Neural cell (in vitro differentiated cells): ENCODE measurements around the gene TSPAN32. TPM values are rescaled to one million over a fixed set of nuclear protein-coding genes. Genes with fewer than 3 reads are reported as not detected.

Experiments used
- H2AFZ ChIP-seq: fragments of 200-600, 300-800 bp; sonication (generic), shearing (Covaris generic); 2 replicates; pipeline ENCODE4 v1.6.0; 2014; ENCODE audit warnings: low read depth, mild to moderate bottlenecking, antibody characterized with exemption, low read length, moderate library complexity
- H3F3A ChIP-seq: fragments of 200-600 bp; shearing (Covaris generic); 2 replicates; pipeline ENCODE4 v1.6.1; 2016; ENCODE audit warnings: mild to moderate bottlenecking, moderate library complexity, mixed read lengths, antibody characterized with exemption, low read length; ENCODE audit not compliant: insufficient read depth, poor library complexity, severe bottlenecking
- H3K27ac ChIP-seq: fragments of 200-600, 300-800 bp; sonication (generic), shearing (Covaris generic); 2 replicates; pipeline ENCODE4 v1.5.1; 2014; ENCODE audit warnings: mild to moderate bottlenecking, low read length, moderate library complexity
- H3K27me3 ChIP-seq: fragments of 300-800, 200-600 bp; sonication (generic), shearing (Covaris generic); 2 replicates; pipeline ENCODE4 v1.6.0; 2014; ENCODE audit warnings: mild to moderate bottlenecking, low read depth, low read length, moderate library complexity; ENCODE audit not compliant: insufficient read depth
- H3K36me3 ChIP-seq: fragments of 300-800, 200-600 bp; sonication (generic), shearing (Covaris generic); 2 replicates; pipeline ENCODE4 v1.5.1; 2014; ENCODE audit warnings: mild to moderate bottlenecking, antibody characterized with exemption, low read length, moderate library complexity; ENCODE audit not compliant: insufficient read depth
- H3K4me2 ChIP-seq: fragments of 300-800, 200-600 bp; sonication (generic), shearing (Covaris generic); 2 replicates; pipeline ENCODE4 v1.6.0; 2014; ENCODE audit warnings: mild to moderate bottlenecking, low read length
- H3K4me3 ChIP-seq: fragments of 300-800, 200-600 bp; sonication (generic), shearing (Covaris generic); 2 replicates; pipeline ENCODE4 v1.5.1; 2014; ENCODE audit warnings: mild to moderate bottlenecking, low read length, moderate library complexity
- H3K79me2 ChIP-seq: fragments of 200-600 bp; shearing (Covaris generic); replicated peaks from 2 replicates; pipeline ENCODE4 v1.6.0; 2014; ENCODE audit warnings: mild to moderate bottlenecking, low read length, moderate library complexity; ENCODE audit not compliant: insufficient read depth
- H3K9ac ChIP-seq: fragments of 300-800, 200-600 bp; sonication (generic), shearing (Covaris generic); 2 replicates; pipeline ENCODE4 v1.6.1; 2016; ENCODE audit warnings: mild to moderate bottlenecking, low read length, mixed read lengths
- H3K9me2 ChIP-seq: fragments of 200-600 bp; shearing (Covaris generic); 2 replicates; pipeline ENCODE4 v1.6.1; 2016; ENCODE audit warnings: mild to moderate bottlenecking, low read length, mixed read lengths; ENCODE audit not compliant: insufficient read depth
- H3K9me3 ChIP-seq: fragments of 200-600, 300-800 bp; sonication (generic), shearing (Covaris generic); 2 replicates; pipeline ENCODE4 v1.6.1; 2016; ENCODE audit warnings: mild to moderate bottlenecking, mixed run types, low read length, moderate library complexity, mixed read lengths
- H4K20me1 ChIP-seq: fragments of 200-600 bp; shearing (Covaris generic); 2 replicates; pipeline ENCODE4 v1.6.1; 2016; ENCODE audit warnings: mild to moderate bottlenecking, mixed run types; ENCODE audit not compliant: insufficient read depth
- CTCF ChIP-seq: fragments of 450-650 bp; IDR thresholded peaks from 2 replicates; pipeline ENCODE4 v1.5.1; 2014; ENCODE audit warnings: antibody characterized with exemption, mild to moderate bottlenecking, moderate library complexity; ENCODE audit not compliant: poor library complexity, severe bottlenecking
- MXI1 ChIP-seq: fragments of 450-650 bp; conservative IDR thresholded peaks from 2 replicates; pipeline ENCODE4 v1.6.1; 2014; ENCODE audit warnings: antibody characterized with exemption, mild to moderate bottlenecking; ENCODE audit not compliant: poor library complexity, severe bottlenecking
- RAD21 ChIP-seq: fragments of 450-650 bp; conservative IDR thresholded peaks from 2 replicates; pipeline ENCODE4 v1.6.1; 2014; ENCODE audit warnings: antibody characterized with exemption, mild to moderate bottlenecking, moderate library complexity
- SMC3 ChIP-seq: fragments of 450-650 bp; conservative IDR thresholded peaks from 2 replicates; pipeline ENCODE4 v1.6.1; 2014; ENCODE audit warnings: antibody characterized with exemption, mild to moderate bottlenecking, moderate library complexity; ENCODE audit not compliant: poor library complexity
- TAF1 ChIP-seq: IDR thresholded peaks from 2 replicates; pipeline ENCODE4 v1.6.1; 2012; ENCODE audit warnings: low read depth
- polyA plus RNA-seq: library from polyadenylated mRNA; depleted of rRNA; stranded (reverse); fragments of >200 nt; gene quantifications from 2 replicates; pipeline ENCODE4 v1.2.3, GENCODE V29; 2014

The TSPAN32 gene
- polyA plus RNA-seq, 1 donor from 2014 or later: not detected

DNA sequence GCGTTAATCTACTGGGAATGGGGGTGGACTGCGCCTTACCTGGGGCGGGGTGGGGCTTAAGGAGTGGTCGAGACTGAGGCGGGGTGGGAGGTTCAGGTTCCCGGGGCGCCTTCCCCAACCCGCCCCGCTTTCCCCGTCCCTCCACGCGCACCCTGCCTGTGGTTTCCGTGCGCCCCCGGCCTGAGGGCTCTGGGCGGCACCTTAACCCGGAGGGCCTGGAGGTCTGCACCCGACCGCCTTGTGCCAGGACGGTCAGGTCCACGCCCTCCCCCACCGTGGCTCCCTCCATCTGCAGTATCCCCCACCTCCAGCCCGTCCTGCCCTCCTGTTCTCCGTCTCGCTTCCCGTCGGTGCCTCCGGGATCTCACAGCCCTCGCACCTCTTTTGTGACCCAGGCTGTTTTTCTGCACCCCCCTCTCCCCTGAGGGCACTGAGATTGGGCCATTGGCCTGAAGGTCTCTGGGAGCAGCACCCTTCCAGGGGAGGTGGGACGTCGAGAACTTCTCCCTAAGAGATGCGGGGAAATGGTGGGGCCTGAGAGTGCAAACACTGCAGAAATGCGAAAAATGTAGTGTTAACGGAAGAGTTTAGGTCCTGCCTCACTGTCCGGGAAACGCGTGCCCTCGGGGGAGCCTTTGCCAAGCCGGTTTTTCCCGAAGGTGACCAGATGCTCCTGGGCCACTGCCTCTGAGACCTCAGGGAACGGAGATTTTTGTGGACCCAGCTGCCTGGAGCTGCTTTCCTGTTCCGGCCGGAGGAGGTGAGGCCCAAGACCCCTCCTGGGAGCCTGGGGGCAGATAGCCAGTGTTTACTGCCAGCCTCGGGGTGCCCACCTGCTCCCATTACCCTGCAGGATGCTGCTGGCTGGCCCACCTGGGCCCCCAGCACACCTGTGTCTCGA is 30.2 kb upstream of the TSPAN32 start:
- H3K27ac ChIP-seq: no peak overlapping the region
- H3K9ac ChIP-seq: no peak overlapping the region
- H3K27me3 ChIP-seq: peaks cover 60% of the 10 kb centered on the region

DNA sequence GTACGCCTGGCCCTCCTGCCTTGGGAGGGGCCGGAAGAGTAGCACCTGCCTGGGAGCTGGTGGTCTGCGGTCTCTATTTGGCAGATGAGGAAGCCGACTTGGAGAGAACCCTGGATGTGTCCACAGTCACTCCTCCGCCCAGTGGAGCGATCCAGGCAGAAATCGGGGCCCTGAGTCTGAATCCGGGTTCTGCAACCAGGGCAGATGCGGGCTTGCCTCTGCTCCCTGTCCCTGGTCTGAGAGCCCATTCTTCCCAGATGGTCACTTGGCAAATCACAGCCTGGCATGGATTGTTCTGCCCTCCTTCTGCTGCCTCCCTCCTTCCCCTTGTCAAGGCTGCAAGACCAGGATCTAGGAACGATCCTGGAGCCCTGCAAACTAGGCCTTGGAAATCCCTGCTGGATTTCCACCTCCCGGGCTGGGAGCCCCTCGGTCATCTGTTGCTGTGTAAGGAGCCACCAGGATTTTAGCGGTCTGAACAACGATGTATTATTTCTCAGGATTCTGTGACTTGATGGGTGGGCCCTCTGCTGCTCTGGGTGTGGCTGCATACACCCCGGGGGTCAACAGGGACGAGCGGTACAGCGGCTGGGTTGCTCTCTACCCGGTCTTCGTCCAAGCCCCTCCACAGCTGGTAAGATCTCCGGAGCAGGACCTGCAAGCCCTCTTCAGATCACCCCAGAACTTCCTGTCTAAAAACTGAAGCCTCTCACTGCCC is 29.4 kb upstream of the TSPAN32 start:
- H3K27ac ChIP-seq: no peak overlapping the region
- H3K4me3 ChIP-seq: no peak overlapping the region
- H3K36me3 ChIP-seq: no peaks in the 10 kb centered on the region
- H3K9me2 ChIP-seq: no peaks in the 10 kb centered on the region
- H3F3A ChIP-seq: no peaks in the 10 kb centered on the region
- no peaks in the 10 kb centered on the region for H4K20me1 ChIP-seq
- H3K9ac ChIP-seq: no peak overlapping the region
- no peaks in the 10 kb centered on the region for H3K9me3 ChIP-seq
- H3K79me2 ChIP-seq: no peaks in the 10 kb centered on the region
- no peak overlapping the region for H3K4me2 ChIP-seq
- H2AFZ ChIP-seq: no peak overlapping the region
- peaks cover 57% of the 10 kb centered on the region for H3K27me3 ChIP-seq
- TF ChIP-seq SMC3 (no peak), CTCF (no peak), RAD21 (no peak)

More for the DNA sequence above, 30.2 kb upstream of the TSPAN32 start:
- no peaks in the 10 kb centered on the region for H3K36me3 ChIP-seq
- H3K4me3 ChIP-seq: peak overlapping the region; percentile 59
- TF ChIP-seq TAF1 (no peak), SMC3 (no peak), RAD21 (no peak)
- H3K79me2 ChIP-seq: no peaks in the 10 kb centered on the region
- H3K9me3 ChIP-seq: no peaks in the 10 kb centered on the region
- H4K20me1 ChIP-seq: no peaks in the 10 kb centered on the region
- H3F3A ChIP-seq: no peaks in the 10 kb centered on the region
- no peaks in the 10 kb centered on the region for H3K9me2 ChIP-seq
- H2AFZ ChIP-seq: no peak overlapping the region
- no peak overlapping the region for H3K4me2 ChIP-seq

DNA sequence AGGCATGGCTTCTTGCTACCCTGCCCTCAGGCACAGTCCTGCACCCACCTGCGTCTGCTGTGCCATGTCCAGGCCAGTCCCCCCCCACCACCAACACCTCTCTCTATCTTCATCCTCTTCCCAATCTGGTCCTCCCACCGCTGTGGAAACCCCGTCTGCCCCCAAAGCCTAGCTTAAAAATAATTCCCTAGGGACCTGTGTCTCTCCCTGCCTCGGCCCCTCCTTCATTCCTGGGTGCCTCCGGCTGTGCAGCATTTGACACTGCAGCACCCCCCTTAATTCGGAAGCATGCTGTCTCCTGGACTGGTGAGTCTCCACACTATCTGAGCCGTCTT is 28.9 kb upstream of the TSPAN32 start:
- Histone ChIP-seq H3K27me3 (peaks cover 52% of the 10 kb centered on the region), H2AFZ (no peak overlapping the region), H3K27ac (no peak overlapping the region), H3F3A (no peaks in the 10 kb centered on the region), H3K9ac (no peak overlapping the region), H3K9me2 (no peaks in the 10 kb centered on the region), H3K4me3 (no peak overlapping the region), H3K36me3 (no peaks in the 10 kb centered on the region), H3K4me2 (no peak overlapping the region), H3K9me3 (no peaks in the 10 kb centered on the region), H4K20me1 (no peaks in the 10 kb centered on the region), H3K79me2 (no peaks in the 10 kb centered on the region)
- no peak for TF ChIP-seq TAF1
- TF ChIP-seq RAD21: no peak
- no peak for TF ChIP-seq MXI1
- no peak for TF ChIP-seq SMC3

DNA sequence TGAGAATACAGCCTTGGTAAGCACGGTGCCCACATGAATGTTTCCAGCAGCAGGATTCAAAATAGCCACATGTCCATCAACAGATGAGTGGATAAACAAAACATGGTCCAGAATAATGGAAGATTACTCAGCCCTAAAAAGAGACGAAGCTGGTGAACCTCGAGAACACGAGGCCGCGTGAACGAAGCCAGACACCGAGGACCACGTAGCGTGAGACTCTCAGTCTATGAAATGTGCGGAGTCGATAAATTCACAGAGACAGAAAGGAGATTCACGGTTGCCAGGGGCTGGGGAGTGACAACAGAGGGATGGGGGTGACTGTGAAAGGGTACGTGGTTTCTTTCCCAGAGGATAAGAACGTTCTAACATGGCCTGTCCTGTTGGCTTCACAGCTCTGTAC is 28.5 kb upstream of the TSPAN32 start:
- H3K9me2 ChIP-seq: no peaks in the 10 kb centered on the region
- no peak overlapping the region for H3K4me2 ChIP-seq
- H3K4me3 ChIP-seq: no peak overlapping the region
- H3K79me2 ChIP-seq: no peaks in the 10 kb centered on the region
- H2AFZ ChIP-seq: no peak overlapping the region
- no peak for TF ChIP-seq TAF1
- no peaks in the 10 kb centered on the region for H3K36me3 ChIP-seq
- no peaks in the 10 kb centered on the region for H3K9me3 ChIP-seq
- no peak overlapping the region for H3K9ac ChIP-seq
- no peak overlapping the region for H3K27ac ChIP-seq
- H4K20me1 ChIP-seq: no peaks in the 10 kb centered on the region
- peaks cover 48% of the 10 kb centered on the region for H3K27me3 ChIP-seq
- no peaks in the 10 kb centered on the region for H3F3A ChIP-seq
